Endothelial cell of umbilical vein (primary cell): ENCODE results near the gene CLK4. TPM values are rescaled to one million over a fixed set of nuclear protein-coding genes. Genes with fewer than 3 reads are reported as not detected.

ENCODE experiments used
- BruUV-seq: library from RNA; stranded (reverse); fragments of 400-500 nt; replicated peaks from 2 replicates; lab custom pipeline; 2021; lab: Mats Ljungman, UMichigan
- CTCF ChIA-PET: fragments of 300-600, 350-600 bp; sonication (Branson Sonifier 250); formaldehyde crosslinking; loops from one replicate; lab custom pipeline; 2021; ENCODE audit warnings: antibody characterized with exemption, inconsistent platforms; lab: Charles Lee
- POLR2A ChIA-PET: fragments of 300-600, 350-600 bp; sonication (Branson Sonifier 250); formaldehyde crosslinking; loops from one replicate; lab custom pipeline; 2021; ENCODE audit warnings: antibody characterized with exemption, inconsistent platforms; lab: Charles Lee
- DNase-seq: peaks from one replicate; pipeline ENCODE4 v3.0.0-alpha.2; 2011; ENCODE audit warnings: low read depth, low spot score
- FAIRE-seq: peaks from 2 replicates; lab custom pipeline; 2011; peaks lifted over from hg19 to GRCh38; lab: Jason Lieb, UNC
- H2AFZ ChIP-seq: 2 replicates; pipeline ENCODE4 v1.6.0; 2012; ENCODE audit warnings: low read depth, low read length, control low read depth, inconsistent platforms
- H3K27ac ChIP-seq: 2 replicates; pipeline ENCODE4 v1.5.1; 2011; ENCODE audit warnings: low read depth, mild to moderate bottlenecking, control low read depth, low read length, moderate library complexity; ENCODE audit not compliant: insufficient read depth
- H3K27me3 ChIP-seq, 2 experiments: 2 replicates each; pipeline versions ENCODE4 v1.6.0 to v1.6.1; 2011; ENCODE audit warnings: low read length in 2 of 2, mixed read lengths in 1 of 2; ENCODE audit not compliant: control insufficient read depth in 2 of 2, insufficient read depth in 2 of 2
- H3K36me3 ChIP-seq, 2 experiments: 2 replicates in 1 of 2; 3 replicates in 1 of 2; pipeline ENCODE4 v1.5.1; 2011; ENCODE audit warnings: low read length in 2 of 2, mild to moderate bottlenecking in 1 of 2, moderate library complexity in 1 of 2; ENCODE audit not compliant: control insufficient read depth in 2 of 2, insufficient read depth in 2 of 2; ENCODE audit errors: extremely low read depth in 1 of 2
- H3K4me1 ChIP-seq: 3 replicates; pipeline ENCODE4 v1.5.1; 2011; ENCODE audit warnings: mild to moderate bottlenecking, low read length; ENCODE audit not compliant: control insufficient read depth, insufficient read depth; ENCODE audit errors: extremely low read depth
- H3K4me2 ChIP-seq: 2 replicates; pipeline ENCODE4 v1.6.1; 2011; ENCODE audit warnings: low read length, control low read depth, mixed read lengths; ENCODE audit not compliant: insufficient read depth
- H3K4me3 ChIP-seq, 3 experiments: fragments of 200-600 bp in 1 of 3; sonication (generic), shearing (Covaris generic) in 1 of 3; replicated peaks in 1 of 3; 2 replicates each; pipeline ENCODE4 v1.5.1; 2011 to 2016; ENCODE audit warnings: control low read depth in 3 of 3, low read length in 3 of 3, mild to moderate bottlenecking in 2 of 3, inconsistent platforms in 1 of 3, low read depth in 1 of 3, moderate library complexity in 1 of 3; ENCODE audit not compliant: insufficient read depth in 1 of 3
- H3K79me2 ChIP-seq: 2 replicates; pipeline ENCODE4 v1.6.0; 2012; ENCODE audit warnings: low read length, inconsistent platforms; ENCODE audit not compliant: control insufficient read depth, insufficient read depth
- H3K9ac ChIP-seq: replicated peaks from 2 replicates; pipeline ENCODE3; 2011; ENCODE audit warnings: low read length, control low read depth; ENCODE audit not compliant: insufficient read depth; ENCODE audit errors: extremely low read depth
- H3K9me1 ChIP-seq: replicated peaks from 3 replicates; pipeline ENCODE4 v1.6.0; 2011; ENCODE audit warnings: mild to moderate bottlenecking, low read length; ENCODE audit not compliant: control insufficient read depth, insufficient read depth; ENCODE audit errors: extremely low read depth
- H3K9me3 ChIP-seq: replicated peaks from 2 replicates; pipeline ENCODE4 v1.5.1; 2012; ENCODE audit warnings: low read length, inconsistent platforms; ENCODE audit not compliant: control insufficient read depth, insufficient read depth
- H4K20me1 ChIP-seq: replicated peaks from 2 replicates; pipeline ENCODE3; 2011; ENCODE audit warnings: mild to moderate bottlenecking, low read length; ENCODE audit not compliant: control insufficient read depth, insufficient read depth; ENCODE audit errors: extremely low read depth
- EZH2 ChIP-seq: IDR thresholded peaks from 2 replicates; pipeline ENCODE4 v1.6.1; 2012; ENCODE audit warnings: borderline replicate concordance, low read depth, mild to moderate bottlenecking, moderate library complexity, low read length, inconsistent platforms; ENCODE audit not compliant: severe bottlenecking
- GATA2 ChIP-seq: IDR thresholded peaks from 2 replicates; pipeline ENCODE4 v1.7.0; 2011; ENCODE audit warnings: low read depth, mild to moderate bottlenecking, moderate library complexity, mixed read lengths, low read length; ENCODE audit not compliant: insufficient read length, insufficient read depth
- JUN ChIP-seq: IDR thresholded peaks from 2 replicates; pipeline ENCODE4 v1.6.1; 2011; ENCODE audit warnings: borderline replicate concordance, low read depth; ENCODE audit not compliant: insufficient read length, insufficient read depth
- MYC ChIP-seq: IDR thresholded peaks from one replicate; pipeline ENCODE4 v1.6.1; 2011; ENCODE audit warnings: mild to moderate bottlenecking, low read depth, low read length
- POLR2A ChIP-seq: IDR thresholded peaks from 2 replicates; pipeline ENCODE4 v1.6.1; 2012; ENCODE audit warnings: low read depth, mild to moderate bottlenecking, control low read depth, low read length
- POLR2AphosphoS5 ChIP-seq: IDR thresholded peaks from 2 replicates; pipeline ENCODE4 v1.6.1; 2012; ENCODE audit warnings: low read depth, mild to moderate bottlenecking, control low read depth, low read length, moderate library complexity; ENCODE audit not compliant: insufficient read depth
- dilution Hi-C: fragments of 300-500 bp; cut with MboI; formaldehyde crosslinking; loops from one replicate; pipeline ENCODE4 v1.15.0; 2019; ENCODE audit warnings: low sequenced_read_pairs; ENCODE audit not compliant: extremely low pct_ligation_motif_present
- intact Hi-C: fragments of 100-400 bp; cut with micrococcal nuclease; formaldehyde crosslinking; loops from one replicate; pipeline ENCODE4 v1.10.0; 2022
- polyA plus RNA-seq, 4 experiments: library from polyadenylated mRNA; depleted of rRNA in 3 of 4; stranded (reverse) in 3 of 4; unstranded in 1 of 4; fragments of >200 nt; gene quantifications; 2 replicates each; pipeline versions ENCODE4 v1.2.1 to v1.2.3, GENCODE V29; 2011 to 2012; ENCODE audit warnings: missing spikeins in 1 of 4
- total RNA-seq: library from RNA; stranded (reverse); gene quantifications from 2 replicates; pipeline ENCODE4 v1.2.3, GENCODE V29; 2021
- TF ChIP-seq, protein P1 (sequence below): IDR thresholded peaks from 2 replicates; pipeline ENCODE4 v1.6.1; 2011; ENCODE audit not compliant: insufficient read depth, insufficient read length
- TF ChIP-seq, protein P2 (sequence below), 2 donors: IDR thresholded peaks; 1 replicate in 1 of 2; 2 replicates in 1 of 2; pipeline ENCODE4 v1.5.1; 2011; ENCODE audit warnings: low read length in 2 of 2, mild to moderate bottlenecking in 2 of 2, moderate library complexity in 2 of 2, control low read depth in 1 of 2, inconsistent platforms in 1 of 2, low read depth in 1 of 2; ENCODE audit not compliant: insufficient read depth in 1 of 2; ENCODE audit errors: extremely low read depth in 1 of 2

The CLK4 gene
- total and polyA plus RNA-seq, 2 donors (not counting 3 experiments of a cell fraction or from before 2014, with no cell fraction given) = 7.0 to 19.2 TPM

DNA sequence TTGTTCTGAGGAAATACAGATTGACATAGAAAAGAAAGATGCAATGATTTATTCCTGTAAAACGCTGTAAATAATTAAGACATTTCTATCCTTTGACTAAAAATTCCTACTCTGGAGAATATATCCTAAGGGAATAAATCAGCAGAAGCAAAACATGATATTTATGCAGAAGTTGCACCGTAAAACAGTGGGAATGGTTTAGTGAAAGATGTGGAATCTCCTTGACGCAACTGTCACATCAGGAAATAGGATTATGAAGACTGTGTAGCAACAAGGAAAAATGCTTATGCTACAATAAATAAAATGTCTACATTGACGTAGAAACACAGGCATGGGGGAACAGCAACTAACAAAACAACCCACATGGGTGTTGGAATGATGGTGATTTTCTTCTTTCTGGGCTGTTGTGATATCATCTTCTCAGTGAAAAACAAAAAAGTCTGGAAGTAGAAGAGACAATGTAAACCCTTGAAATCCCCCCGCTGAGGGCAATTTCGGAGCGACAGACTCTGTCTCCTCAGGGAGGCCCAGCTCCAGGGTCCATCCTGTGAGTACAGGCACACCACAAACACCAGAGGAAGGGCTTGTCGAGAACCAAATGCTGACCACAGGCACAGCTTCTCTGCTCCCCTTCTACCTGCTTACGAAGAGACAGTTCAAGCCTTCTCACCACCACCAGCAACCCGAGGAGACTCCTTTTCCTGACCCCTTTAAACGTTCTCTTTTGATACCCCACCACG lies 61.9 kb downstream of the CLK4 start:
- H4K20me1 ChIP-seq = no peaks in the 10 kb centered on the region
- intact Hi-C loops = no loop called here
- dilution Hi-C loops = no loop called here
- FAIRE-seq (no peak), DNase-seq (no peak)
- CTCF ChIA-PET = no interaction called here
- no peak overlapping the region for H3K4me3 ChIP-seq
- no peaks in the 10 kb centered on the region for H3K9me1 ChIP-seq
- BruUV-seq = no TSS peak
- H3K9me3 ChIP-seq = no peaks in the 10 kb centered on the region
- peaks cover 0 to 4% of the 10 kb centered on the region in 2 experiments for H3K27me3 ChIP-seq
- H3K9ac ChIP-seq = no peak overlapping the region
- H3K79me2 ChIP-seq = no peaks in the 10 kb centered on the region
- POLR2A ChIA-PET = no interaction called here
- TF ChIP-seq MYC (no peak), GATA2 (no peak), POLR2AphosphoS5 (no peak), EZH2 (no peak), POLR2A (no peak), JUN (no peak)
- TF ChIP-seq, protein P1, sequence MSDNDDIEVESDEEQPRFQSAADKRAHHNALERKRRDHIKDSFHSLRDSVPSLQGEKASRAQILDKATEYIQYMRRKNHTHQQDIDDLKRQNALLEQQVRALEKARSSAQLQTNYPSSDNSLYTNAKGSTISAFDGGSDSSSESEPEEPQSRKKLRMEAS = no peak
- TF ChIP-seq, protein P2, sequence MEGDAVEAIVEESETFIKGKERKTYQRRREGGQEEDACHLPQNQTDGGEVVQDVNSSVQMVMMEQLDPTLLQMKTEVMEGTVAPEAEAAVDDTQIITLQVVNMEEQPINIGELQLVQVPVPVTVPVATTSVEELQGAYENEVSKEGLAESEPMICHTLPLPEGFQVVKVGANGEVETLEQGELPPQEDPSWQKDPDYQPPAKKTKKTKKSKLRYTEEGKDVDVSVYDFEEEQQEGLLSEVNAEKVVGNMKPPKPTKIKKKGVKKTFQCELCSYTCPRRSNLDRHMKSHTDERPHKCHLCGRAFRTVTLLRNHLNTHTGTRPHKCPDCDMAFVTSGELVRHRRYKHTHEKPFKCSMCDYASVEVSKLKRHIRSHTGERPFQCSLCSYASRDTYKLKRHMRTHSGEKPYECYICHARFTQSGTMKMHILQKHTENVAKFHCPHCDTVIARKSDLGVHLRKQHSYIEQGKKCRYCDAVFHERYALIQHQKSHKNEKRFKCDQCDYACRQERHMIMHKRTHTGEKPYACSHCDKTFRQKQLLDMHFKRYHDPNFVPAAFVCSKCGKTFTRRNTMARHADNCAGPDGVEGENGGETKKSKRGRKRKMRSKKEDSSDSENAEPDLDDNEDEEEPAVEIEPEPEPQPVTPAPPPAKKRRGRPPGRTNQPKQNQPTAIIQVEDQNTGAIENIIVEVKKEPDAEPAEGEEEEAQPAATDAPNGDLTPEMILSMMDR (IDR thresholded peaks at IDR 0.05; ENCODE audit: extremely low read depth in 1 of 2, insufficient read depth in 1 of 2, low read depth in 1 of 2, low read length in 2 of 2) = no peak
- H3K27ac ChIP-seq = no peak overlapping the region
- no peak overlapping the region for H3K4me2 ChIP-seq
- no peaks in the 10 kb centered on the region for H3K36me3 ChIP-seq
- no peaks in the 10 kb centered on the region for H3K4me1 ChIP-seq
- H2AFZ ChIP-seq = no peak overlapping the region
